HuH-7.5 (cell line): ENCODE results near the gene MKI67.
"Not testable (repeated sequence)": the region's sequence is repeated elsewhere in the genome, so short reads cannot be mapped to it uniquely, and the experiment has no call there.

Experiments used
- DNase-seq: peaks from one replicate; pipeline ENCODE4 v3.0.0; 2011; ENCODE audit warnings: low spot score

MKI67 gene, protein sequence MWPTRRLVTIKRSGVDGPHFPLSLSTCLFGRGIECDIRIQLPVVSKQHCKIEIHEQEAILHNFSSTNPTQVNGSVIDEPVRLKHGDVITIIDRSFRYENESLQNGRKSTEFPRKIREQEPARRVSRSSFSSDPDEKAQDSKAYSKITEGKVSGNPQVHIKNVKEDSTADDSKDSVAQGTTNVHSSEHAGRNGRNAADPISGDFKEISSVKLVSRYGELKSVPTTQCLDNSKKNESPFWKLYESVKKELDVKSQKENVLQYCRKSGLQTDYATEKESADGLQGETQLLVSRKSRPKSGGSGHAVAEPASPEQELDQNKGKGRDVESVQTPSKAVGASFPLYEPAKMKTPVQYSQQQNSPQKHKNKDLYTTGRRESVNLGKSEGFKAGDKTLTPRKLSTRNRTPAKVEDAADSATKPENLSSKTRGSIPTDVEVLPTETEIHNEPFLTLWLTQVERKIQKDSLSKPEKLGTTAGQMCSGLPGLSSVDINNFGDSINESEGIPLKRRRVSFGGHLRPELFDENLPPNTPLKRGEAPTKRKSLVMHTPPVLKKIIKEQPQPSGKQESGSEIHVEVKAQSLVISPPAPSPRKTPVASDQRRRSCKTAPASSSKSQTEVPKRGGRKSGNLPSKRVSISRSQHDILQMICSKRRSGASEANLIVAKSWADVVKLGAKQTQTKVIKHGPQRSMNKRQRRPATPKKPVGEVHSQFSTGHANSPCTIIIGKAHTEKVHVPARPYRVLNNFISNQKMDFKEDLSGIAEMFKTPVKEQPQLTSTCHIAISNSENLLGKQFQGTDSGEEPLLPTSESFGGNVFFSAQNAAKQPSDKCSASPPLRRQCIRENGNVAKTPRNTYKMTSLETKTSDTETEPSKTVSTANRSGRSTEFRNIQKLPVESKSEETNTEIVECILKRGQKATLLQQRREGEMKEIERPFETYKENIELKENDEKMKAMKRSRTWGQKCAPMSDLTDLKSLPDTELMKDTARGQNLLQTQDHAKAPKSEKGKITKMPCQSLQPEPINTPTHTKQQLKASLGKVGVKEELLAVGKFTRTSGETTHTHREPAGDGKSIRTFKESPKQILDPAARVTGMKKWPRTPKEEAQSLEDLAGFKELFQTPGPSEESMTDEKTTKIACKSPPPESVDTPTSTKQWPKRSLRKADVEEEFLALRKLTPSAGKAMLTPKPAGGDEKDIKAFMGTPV (N-terminal part only)

DNA sequence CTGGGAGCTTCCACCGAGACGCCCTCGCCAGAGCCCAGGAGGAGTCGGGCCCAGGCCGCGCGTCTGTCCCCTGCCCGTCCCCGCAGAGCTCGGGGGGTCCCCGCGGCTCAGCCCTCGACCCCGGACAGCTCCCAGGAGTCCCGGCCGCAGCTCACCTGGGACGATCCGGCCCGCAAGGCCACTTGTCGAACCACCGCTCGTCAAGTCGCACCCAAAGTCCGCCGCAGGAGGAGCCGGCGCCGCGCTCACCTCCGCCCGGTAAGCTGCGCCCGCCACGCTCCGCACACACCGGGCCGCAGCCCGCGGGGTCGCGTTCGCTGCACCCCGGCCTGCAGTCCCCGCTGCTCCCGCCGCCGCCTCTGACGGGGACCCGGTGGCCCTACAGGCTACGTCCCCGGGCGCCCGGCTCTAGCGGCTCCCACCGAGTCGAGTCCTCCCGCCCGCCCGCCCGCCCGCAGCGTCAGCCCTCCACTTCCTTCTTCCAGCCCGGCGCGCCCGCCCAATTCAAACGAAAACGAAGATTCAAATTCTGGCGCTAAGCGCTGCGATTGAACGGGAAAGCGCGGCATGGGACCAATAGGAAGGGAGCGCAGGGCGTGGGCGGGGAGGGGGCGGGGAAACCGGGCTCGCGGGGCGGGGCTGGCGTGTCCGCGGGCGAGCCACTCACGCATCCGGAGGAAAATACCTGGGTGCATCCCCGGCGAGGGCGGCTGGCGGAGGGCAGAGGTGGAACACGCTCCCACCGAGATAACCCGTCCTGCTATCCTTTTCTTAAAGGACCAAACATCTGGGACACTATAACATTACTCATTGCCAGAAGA lies at the start of gene MKI67:
Gene MKI67, minus strand, starts transcription at position 480 of the 821 bp plus-strand sequence. CDS start 756 bp downstream, outside the sequence.
- DNase-seq = peak; percentile 67

DNA sequence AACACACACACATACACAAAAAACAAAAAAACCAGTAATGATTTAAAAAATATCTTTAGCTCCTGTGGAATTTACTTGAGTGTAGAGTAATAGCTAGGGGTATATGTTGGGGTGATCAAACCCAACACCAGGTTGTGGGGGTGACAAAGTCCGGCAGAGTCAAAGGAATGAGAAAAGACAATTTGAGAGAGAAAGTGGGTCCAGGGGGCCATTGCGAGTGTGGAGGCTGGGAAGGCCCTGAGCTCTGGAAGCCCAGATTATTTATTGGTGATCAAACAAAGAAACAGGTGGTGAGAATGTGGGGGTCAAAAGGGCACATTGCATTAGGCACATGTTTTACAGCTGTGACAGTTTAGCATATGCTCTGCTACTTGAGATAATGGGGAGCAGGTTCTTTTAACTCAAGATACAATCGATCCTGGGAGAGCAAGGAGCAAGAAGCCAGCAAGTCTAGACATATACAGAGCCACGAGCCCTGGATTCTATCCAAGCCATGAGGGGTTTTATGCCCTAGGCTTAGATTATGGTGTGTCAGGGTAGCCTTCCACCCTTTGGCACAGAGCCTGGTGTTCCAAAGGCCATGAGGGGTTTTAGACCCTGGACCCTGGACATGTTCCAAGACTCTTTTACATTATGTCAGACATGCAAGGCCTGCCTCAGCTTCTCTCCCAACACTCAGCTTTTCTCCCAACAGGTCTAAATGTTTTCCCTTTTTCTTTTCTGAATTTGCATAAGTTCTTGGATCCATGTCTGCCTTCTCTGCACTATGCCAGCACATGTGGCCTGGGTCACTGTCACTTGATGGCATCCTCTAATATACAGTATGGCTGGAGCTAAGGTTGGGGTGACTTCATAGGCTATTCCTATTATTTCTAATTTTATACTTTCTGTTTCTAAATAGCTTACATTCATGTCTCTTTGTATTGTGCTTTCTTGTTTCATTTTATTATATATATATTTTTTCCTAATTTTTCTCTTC lies 48.6 kb upstream of the MKI67 start:
- DNase-seq = no peak

DNA sequence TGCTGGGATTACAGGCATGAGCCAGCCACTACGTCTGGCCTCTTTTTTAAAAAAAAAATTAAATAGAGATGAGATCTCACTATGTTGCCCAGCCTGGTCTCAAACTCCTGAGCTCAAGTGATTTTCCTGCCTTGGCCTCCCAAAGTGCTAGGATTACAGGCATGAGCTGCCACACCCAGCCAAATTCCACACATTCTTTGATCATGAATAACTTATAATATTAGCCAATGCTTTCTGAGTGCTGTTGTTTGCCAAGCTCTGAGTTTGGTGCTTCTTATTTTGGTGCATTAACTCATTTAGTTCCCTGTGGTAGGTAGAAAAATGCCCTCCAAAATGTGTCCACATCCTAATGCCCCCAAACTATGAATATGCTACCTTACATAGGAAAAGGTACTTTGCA lies 47.2 kb upstream of the MKI67 start:
- no peak for DNase-seq

DNA sequence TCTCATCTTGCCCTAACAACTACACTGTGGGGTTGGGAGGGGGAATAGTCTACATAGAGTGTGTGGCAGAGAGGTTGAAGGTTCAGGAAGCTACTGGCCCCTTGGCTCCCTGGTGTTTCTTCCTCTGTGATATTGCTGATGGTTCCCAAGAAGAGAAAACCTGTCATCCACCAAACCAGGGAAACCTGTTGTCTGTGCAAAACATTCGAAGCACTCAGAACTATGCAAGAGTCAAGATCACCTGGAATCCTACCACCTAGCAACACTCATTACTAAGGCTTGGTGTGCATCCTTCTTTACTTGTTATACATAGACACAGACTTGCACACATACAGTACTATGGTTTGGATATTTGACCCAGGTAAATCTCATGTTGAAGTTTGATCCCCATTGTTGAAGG lies 46.5 kb upstream of the MKI67 start:
- no peak for DNase-seq

DNA sequence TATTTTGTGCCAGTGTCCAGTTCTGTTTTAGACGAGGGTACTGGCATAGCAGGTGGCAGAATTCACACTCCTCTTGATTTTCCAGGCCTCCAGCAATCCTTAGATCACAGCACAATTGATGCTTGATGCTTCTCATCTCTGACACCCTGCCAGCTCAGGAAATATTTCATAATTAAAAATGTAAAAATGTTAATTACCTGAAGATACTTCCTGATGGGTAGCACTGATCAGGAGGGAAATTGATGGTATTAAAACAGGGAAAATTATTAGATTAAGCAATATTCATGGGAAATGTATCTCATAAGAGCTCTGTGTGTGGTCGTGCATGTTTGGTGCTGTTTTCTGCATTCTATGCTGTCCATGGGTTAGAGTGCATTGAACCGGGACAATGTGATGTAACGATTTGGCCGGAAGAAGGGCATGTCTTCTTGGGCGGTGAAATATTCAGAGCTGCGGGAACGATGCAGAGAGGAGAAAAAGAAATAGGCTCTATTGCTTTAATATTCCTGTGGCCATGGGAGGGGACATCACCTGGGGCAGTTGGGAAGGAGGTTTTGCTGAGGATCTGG lies 43.7 kb upstream of the MKI67 start:
- no peak for DNase-seq

DNA sequence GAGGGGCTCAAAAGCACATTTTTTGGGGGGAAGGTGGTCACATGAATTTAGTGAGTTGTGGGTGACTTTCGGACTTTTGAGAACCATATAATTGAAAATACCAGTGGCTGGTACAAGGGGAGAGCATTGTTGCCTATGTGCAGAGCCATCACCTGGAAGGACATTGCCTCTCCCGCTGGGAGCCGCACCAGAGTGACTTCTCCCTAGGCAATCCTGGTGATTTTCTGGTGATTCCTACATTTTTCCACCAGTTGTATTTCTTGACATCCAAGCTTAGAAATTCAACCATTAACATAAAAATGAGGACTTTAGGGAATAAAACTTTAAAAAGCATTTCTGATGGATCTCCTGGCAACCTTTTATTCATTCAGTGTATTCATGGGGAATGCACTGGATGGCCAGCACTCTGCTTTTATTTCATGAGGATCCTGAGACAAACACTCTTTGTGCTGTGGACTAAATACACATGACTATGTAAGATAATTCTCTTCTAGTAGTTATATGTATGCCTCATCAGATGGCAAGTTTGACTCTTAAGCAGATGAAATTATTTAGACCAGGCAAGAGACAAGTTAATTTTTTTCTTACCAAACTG lies 41.8 kb upstream of the MKI67 start:
- no peak for DNase-seq

DNA sequence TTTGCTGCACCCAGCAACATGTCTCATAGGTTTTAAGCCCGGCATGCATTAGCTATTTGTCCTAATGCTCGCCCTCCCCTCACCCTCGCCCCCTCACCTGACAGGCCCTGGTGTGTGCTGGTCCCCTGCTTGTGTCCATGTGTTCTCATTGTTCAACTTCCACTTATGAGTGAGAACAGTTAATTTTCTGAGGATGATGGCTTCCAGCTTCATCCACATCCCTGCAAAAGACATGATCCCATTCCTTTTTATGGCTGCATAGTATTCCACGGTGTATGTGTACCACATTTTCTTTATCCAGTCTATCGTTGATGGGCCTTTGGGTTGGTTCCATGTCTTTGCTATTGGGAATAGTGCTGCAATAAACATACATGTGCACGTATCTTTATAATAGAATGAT lies 40.9 kb upstream of the MKI67 start:
- DNase-seq = not testable (repeated sequence)

DNA sequence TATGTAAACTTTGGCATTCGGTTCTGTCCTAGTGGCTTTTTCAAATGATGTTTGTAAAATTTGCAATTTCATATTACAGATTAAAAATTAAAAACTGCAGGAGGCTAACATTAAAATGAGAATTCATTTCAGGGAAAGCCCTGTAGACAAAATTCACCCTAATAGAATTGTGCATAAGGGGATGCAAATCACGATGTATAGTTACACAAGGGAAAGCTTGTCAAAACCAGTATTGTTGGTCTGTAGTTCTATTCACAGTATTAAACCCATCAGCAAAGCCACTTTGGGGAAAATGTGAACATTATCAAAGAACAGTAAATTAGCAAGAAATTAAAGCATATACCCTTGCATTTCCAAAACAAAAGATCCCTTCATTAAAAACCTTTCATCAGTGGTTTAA lies 39.9 kb upstream of the MKI67 start:
- DNase-seq = no peak

DNA sequence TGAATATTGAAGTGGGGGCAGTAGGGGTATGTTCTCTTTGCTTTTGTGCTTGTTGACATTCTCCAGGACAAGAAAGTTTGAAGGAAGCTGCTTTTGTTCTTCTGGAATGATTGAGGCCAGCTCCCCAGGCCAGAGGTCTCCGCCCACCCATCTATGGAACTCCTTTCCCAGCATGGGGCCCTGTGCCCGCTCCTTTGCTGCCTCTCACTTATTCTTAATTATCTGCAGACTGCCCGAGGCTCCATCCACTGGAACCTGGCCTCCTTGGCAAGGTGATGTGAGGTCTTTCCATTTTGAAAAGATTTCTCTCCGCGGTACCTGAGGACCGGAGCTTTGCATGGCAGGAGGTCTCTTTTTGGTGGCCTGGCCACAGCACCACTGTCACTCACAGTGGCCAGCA lies 39.3 kb upstream of the MKI67 start:
- no peak for DNase-seq

DNA sequence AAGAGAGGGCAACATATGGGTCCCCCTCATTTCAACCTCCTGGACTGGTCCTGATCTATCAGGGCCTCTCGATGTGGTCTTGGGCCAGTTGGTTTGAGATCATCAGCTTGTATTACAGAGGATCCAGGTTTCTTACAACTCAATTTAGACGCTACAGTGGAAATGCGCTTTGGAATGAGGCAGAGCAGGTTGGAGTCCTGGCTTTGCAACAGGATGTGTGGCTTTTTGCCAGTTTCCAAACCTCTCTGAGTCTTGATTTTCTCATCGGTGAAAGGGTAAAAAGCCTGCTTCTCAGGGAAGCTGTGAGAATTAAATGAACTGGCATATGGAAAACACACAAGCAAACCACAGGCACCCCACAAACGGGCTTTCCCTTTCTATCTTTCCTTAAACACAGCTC lies 37.5 kb upstream of the MKI67 start:
- no peak for DNase-seq

DNA sequence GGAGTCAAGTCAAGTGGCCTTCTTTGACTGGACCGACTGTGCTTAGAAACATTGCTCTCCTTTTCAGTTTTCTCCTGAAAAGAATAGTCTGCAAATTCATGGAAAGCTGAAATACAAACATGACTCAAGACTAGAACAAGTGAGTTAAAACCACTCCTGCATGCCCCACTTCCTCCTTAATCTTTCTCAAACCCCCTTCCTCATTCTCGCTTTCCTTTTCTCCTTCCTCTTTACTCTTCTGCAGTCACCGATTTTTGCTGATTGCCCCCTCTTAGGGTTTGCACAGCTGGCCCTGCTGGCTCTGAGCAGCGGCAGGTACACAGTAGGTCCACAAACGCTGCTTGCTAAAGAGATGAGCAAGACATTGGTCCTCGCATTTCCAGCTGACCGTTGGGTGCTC lies 34.8 kb upstream of the MKI67 start:
- no peak for DNase-seq

DNA sequence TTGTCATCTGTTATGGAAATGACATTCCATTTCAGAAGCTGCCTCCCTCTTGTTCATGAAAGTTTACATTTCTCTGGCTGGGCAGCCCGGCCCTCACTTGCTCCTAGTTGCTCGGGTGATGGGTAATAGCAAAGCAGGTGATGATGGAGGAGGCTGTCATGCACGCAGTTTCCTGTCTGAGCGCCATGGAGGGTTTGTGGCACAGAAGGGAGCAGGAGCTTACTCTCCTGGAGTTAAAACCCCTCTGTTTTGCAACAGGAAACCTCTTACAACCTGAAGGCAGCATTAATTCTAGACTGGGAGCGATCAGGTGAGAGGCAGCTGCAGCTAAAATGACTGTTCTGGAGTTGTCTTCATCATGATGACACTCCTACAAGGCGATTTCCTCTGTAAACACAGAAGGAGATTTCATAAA lies 34.1 kb upstream of the MKI67 start:
- no peak for DNase-seq

DNA sequence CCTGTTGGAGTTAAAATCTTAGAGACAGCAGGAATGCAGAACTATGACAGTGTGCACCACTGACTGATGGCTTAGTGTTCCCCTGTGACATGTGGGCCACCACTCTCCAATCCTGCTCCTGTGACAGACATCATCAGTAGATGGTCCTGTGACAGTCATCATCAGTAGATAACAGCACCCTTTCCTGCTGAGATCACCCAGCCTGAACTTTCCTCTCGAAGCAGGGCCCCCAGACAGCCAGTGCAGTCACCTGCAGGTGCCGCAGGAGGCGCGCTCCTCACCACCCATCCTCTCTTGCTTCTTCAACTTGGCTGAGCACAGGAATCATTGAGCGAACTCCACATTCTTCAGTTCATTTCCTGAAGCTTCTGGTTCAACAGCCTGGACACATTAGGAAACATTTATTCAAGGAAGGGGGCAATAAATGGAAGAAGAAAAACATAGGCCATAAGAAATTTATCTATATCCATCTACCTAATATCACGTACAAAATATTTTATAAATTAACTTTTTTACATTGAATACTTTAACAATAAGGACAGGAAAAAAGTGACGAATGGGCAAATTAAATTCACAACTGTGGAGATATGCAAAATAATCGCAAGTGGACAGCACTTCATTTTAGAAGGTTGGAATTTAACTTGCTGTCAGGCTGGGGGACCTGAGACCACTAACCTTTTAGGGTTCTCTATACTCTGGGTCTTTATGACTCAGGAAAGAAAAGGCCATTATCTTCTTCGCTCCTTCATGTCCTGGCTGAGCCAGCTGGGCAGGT lies 32.0 kb upstream of the MKI67 start:
- no peak for DNase-seq

DNA sequence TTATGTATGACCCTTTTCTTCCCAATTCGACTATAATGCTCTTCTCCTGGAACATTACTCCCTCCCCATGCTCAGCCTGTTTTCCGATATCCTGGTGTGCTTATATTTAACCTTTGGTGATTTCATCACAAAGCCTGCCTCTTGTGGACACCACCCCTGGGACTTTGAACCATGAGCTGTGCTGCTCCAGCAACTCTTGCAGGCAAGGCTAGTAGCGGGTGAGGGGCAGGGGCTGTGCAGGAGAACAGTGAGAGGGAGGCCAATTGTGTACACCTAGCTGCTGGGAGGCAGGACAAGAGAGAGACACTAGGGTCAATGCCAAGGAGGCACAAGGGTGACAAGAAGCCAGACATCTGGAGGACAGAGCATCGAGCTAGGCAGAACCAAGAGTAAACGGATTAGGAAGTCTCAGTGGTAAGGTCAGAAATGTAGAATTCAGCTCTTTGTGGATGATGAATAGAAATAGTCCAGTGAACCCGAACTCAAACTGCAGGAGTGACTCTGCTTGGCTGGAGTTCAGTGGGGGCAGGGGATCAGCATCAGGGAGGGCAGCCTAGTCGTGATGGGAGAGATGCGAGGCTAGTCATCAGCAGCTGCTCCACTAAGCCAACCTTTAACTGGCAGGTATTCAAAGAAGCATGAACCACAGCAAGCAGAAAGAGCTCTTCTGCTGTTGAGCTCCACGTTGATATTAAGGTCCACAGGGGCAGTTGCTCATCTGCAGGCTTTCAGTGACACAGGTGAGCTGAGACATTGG lies 31.0 kb upstream of the MKI67 start:
- DNase-seq = peak; percentile 82

DNA sequence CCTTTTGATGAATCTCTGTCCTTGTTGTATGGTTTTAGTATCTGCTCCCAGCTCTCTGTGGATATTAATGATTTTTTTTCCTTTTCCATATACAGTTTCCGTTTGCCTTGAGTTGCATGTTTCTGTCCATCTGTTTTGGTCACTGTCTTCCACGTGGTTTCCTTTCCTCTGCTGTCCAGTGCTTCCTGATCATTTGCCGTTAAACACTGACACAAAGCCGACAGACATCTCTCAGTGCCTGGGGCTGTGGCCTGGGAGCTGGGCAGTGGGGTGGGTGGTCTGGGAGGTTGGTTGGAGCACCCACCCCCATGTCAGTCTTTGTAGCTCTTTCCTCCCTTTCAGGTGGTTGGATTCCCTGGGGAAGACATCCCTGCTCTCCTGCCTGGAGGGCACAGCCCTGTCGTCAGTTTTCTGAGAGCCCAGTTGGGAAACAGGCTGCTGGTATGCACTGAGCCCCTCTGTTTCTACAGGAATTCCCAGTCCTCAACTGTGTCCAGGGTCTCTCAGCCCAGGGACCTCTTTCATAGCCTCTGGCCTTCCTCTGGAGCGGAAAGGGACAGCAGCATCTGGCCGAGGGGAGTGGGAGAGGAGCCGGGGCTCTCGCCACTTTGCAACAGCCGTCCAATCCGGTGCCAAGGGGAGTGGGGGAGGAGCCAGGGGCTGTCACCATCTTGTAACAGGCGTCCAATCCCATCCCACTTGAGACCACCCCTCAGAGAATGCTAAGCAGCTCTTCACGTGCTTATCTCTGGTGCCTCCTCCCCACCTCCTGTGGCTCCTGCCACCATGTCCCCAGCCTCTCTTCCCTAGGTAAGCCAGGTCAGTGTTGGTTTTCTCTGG lies 26.7 kb upstream of the MKI67 start:
- DNase-seq = no peak

DNA sequence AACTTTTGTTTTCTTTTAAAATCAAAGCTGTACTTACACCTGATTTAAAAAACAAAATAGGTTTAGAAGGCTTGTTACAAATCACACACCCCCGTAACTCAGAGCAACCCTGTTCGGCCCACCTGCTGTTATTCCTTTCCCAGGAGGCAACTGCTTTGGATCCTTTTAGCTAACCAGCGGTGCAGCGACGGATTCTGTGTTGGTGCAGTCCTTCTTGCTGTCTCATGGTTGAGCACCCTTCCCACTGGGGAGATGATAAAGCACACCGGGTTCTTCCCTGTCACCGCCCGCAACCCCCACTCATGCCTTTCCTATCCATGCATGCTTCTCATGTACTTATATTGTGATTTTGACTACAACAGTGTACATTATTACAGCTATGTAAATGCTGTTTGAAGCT lies 24.8 kb upstream of the MKI67 start:
- DNase-seq = no peak

DNA sequence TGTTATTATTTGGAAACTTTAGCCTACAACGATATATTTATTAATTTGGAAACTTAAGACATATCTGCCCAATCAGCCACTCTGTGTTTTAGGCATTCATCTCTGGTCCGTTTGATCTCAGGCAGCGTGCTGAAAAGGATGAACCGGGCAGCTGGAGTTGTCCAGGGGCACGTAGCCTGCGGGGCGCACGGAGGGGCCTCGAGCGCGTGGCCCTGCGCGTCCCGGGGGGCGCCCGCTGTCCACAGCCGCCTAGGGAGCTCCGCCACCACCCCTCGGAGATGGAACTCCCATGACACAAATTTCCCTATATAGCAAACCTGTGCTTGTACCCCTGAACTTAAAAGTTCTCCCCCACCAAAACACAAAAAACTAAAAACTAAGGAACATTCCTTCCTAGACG lies 24.3 kb upstream of the MKI67 start:
- no peak for DNase-seq
